HG02981 (cell line): ENCODE data around the gene CFAP58.

Experiments used
- ATAC-seq: cut with Tn5 transposase; IDR thresholded peaks from one replicate; pipeline ENCODE4 v1.9.1; 2021; ENCODE audit warnings: mild to moderate bottlenecking, moderate library complexity; ENCODE audit not compliant: unreplicated experiment

CFAP58 gene

GRCh38 chr10:104359811-104360210, 6.2 kb downstream of the CFAP58 start:
- no peak for ATAC-seq

DNA sequence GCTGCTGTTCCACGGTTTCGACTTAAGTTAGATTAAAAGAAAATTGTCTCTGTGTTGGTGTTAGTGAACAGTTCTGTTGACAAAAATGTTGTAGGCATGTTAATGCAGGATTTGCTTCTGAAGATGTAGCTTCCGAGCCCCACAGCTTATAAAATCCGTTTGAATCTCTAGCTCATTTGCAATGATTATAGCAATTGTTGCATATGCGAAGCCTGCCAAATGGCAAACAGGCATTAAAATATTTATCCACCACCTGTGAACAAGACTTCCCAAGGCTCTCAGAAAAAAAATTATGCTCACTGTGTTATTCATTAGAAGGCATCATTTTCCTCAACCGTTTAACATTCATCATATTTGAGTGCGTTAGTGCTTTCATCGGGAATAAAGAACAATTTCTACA, 14.3 kb downstream of the CFAP58 start:
- ATAC-seq = no peak

GRCh38 chr10:104368381-104368780, 14.7 kb downstream of the CFAP58 start:
- ATAC-seq = no peak

- no peak for ATAC-seq
These were observed 18.1 kb downstream of the CFAP58 start for GRCh38 chr10:104371753-104372152.

GRCh38 chr10:104374591-104374990, 21.0 kb downstream of the CFAP58 start:
- ATAC-seq = no peak

GRCh38 chr10:104376784-104377300, 23.2 kb downstream of the CFAP58 start:
- ATAC-seq = no peak

DNA sequence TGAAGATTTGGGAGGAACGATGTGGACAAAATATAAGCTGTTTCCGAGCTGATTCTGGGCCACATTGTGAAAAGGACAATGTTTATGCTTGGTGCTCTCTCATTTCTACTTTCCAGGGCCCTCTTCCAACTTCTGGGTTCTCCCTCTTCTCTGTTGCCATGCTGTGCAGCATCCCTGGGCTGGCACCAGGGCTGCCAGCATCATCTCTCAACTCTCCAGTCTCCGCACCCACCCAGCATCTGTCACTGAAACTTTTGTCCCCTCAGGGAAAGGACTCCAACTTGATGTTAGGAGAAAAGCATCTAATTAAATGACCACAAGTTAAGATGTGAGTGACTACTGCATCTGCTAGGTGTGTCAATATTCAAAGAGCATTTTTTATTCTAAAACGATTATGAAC, 26.7 kb downstream of the CFAP58 start:
- ATAC-seq = no peak

- no peak for ATAC-seq
These were observed 33.7 kb downstream of the CFAP58 start for GRCh38 chr10:104387130-104387888.

DNA sequence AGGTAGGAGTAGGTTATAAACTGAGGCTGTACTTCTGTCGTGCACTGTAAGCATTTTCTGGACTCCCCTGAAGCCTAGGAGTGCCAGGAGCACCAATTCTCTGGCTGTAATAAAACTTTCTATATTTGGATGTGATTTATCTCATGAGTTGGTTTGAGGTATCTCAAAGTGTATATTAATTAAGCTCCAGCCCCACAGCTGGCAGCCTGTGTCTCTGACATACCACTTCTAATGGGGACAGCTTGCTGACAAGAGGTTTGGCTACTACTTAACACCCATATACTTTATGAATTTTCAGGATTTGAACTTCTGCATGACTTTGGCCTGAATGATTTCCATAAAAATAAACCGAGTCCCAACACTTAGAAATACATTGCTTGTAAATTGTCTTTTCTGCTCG, 35.2 kb downstream of the CFAP58 start:
- no peak for ATAC-seq

GRCh38 chr10:104391150-104391968, 37.7 kb downstream of the CFAP58 start:
- no peak for ATAC-seq

DNA sequence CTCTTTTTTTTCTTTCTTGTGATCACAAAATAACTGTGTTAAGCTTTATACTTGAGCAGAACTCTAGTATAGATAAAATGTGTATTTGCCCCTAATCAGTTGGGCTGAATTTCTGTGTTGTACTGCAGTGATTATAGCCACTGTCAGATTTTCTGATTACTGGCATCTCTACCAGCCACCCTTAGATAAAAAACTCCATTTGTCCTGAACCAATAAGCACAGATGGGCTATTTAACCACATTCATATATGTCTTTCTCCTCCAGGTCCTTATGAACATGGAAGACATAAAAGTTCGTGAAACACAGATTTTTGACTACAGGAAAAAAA, 38.3 kb downstream of the CFAP58 start:
- no peak for ATAC-seq

DNA sequence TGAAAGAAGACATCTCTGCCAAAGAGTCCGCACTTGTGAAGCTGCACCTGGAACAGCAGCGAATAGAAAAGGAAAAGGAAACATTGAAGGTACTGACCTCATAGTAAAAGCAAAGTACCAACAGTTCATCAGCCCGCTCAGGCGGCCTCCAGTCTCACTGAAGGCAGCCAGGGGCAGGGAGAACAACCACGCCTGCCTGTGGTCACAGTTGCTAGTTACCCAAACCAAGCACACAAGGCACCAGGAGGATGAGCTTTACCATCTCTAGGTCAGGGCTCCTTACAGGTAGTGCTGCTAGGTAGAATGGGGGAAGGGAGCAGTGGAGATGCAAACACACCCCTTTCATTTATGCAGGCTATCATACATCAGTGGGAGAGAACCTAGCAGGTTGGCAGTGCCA, 39.8 kb downstream of the CFAP58 start:
- ATAC-seq = no peak

GRCh38 chr10:104396581-104396980, 42.9 kb downstream of the CFAP58 start:
- no peak for ATAC-seq

DNA sequence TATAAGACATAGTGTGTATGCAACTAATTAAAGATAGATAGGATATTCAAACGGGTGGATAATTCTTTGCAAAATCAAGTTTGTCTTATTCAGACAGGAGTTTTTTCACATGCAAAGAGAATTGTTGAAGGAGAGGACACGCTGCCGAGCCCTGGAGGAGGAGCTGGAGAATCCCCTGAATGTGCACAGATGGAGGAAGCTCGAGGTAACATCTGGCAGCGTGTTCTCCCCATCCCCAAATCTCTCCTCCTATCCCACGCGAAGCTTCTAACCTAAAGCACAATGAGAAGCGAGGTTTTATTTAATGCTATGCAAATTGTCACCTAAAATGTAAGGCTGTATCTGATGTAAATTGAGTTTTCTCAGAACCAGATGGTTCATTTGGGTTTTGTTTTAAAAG, 50.0 kb downstream of the CFAP58 start:
- ATAC-seq = no peak

GRCh38 chr10:104406715-104407650, 53.4 kb downstream of the CFAP58 start:
- ATAC-seq = peak; percentile 65

GRCh38 chr10:104413528-104413927, 59.9 kb downstream of the CFAP58 start:
- no peak for ATAC-seq

DNA sequence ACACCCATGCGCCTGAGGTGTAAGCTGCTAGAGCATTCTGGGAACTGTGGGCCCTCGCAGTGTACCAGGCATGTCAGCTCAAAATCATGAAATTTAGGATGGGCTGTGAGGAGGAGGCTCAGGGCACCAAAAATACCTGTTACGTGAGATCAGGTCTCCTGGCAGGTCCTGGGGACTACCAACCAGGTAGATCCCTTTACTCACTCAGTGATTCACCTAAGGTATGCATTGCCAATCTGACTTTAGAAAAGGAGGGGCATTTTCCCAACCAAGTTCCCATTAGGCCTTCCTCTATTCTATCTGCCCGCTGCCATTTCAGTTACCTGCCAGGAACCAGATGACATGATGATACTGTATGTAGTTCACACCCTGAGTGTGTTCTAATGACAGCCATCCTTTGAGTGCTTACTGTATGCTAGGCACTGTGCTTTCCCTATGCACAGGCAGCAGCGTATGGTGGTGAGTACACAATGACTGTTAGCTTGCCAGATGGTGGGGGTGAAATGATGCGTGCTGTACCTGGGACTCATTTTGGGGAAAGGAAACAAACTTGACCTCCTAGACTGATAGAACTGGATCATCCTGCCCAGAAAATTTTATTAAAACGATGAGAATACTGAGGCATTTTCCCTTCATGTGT, 62.0 kb downstream of the CFAP58 start:
- ATAC-seq = no peak

- ATAC-seq = no peak
These were observed 63.2 kb downstream of the CFAP58 start for GRCh38 chr10:104416851-104417250.

- no peak for ATAC-seq
These were observed 64.1 kb downstream of the CFAP58 start for GRCh38 chr10:104417637-104418292.

DNA sequence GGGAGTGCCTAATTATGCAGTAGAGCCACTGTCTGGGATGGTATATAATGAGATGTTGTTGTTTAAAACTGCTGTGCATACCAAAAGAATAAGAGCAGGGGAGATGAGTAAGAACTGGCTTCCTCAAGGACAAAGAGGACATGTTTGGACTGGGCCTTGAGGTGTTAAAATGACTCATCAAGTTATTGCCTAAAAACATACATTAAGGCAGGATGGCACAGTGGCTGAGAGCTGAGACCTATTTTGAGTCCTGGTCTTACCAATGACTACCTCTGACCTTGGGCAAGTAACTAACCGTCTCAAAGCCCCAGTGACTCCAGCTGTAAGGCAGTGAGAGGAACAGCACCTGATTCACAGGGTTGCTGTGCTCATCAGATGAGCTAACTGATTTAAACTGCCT, 71.1 kb downstream of the CFAP58 start:
- peak; percentile 92 for ATAC-seq
